ENCODE data around the gene SCNN1A. TPM values are rescaled to one million over a fixed set of nuclear protein-coding genes. Genes with fewer than 3 reads are reported as not detected.
A peak's percentile ranks its signal among the peaks of the same experiment; 100 is the strongest.

Gene SCNN1A
- total and polyA plus RNA-seq, 2 donors (not counting 1 experiment from before 2014, with no cell fraction given), result under 0.01 to 0.05 TPM

- DNase-seq (ENCODE audit: low read depth in 2 of 2), result peak; percentile 43 to 57
- no peak overlapping the region for H3K4me3 ChIP-seq (replicated peaks in 1 of 4; ENCODE audit: control extremely low read depth in 1 of 4, insufficient read depth in 1 of 4, low read depth in 3 of 4, low read length in 4 of 4)
- TF ChIP-seq EZH2 (IDR thresholded peaks at IDR 0.05; ENCODE audit: low read length, missing control alignments) (no peak), CTCF (conservative IDR thresholded peaks at IDR 0.05 in 1 of 2, IDR thresholded peaks at IDR 0.05 in 1 of 2; ENCODE audit: low read depth in 1 of 2, low read length in 2 of 2) (no peak)
- H3K4me1 ChIP-seq (ENCODE audit: control insufficient read depth, extremely low read depth, insufficient read depth, low read length), result peaks cover 26% of the 10 kb centered on the region
- no peaks in the 10 kb centered on the region for H3K27me3 ChIP-seq (ENCODE audit: control insufficient read depth, insufficient read depth, low read length)
- H3K9ac ChIP-seq (ENCODE audit: insufficient read depth, low read length), result no peak overlapping the region
- no peaks in the 10 kb centered on the region for H3K36me3 ChIP-seq (ENCODE audit: control insufficient read depth, insufficient read depth, low read length)
- no peak overlapping the region for H2AFZ ChIP-seq (ENCODE audit: low read length)
- peaks cover 14% of the 10 kb centered on the region for H3K79me2 ChIP-seq (ENCODE audit: control insufficient read depth, insufficient read depth, low read length)
- no peaks in the 10 kb centered on the region for H4K20me1 ChIP-seq (ENCODE audit: control insufficient read depth, extremely low read depth, insufficient read depth, low read length)
- no peak overlapping the region for H3K4me2 ChIP-seq (ENCODE audit: extremely low read depth, insufficient read depth, low read length)
- H3K27ac ChIP-seq (ENCODE audit: insufficient read depth, low read length), result no peak overlapping the region
- H3K9me3 ChIP-seq (ENCODE audit: control insufficient read depth, insufficient read depth, low read depth, low read length), result no peaks in the 10 kb centered on the region
Observed at GRCh38 chr12:6380141-6381121, 5.1 kb upstream of the SCNN1A start.

DNA sequence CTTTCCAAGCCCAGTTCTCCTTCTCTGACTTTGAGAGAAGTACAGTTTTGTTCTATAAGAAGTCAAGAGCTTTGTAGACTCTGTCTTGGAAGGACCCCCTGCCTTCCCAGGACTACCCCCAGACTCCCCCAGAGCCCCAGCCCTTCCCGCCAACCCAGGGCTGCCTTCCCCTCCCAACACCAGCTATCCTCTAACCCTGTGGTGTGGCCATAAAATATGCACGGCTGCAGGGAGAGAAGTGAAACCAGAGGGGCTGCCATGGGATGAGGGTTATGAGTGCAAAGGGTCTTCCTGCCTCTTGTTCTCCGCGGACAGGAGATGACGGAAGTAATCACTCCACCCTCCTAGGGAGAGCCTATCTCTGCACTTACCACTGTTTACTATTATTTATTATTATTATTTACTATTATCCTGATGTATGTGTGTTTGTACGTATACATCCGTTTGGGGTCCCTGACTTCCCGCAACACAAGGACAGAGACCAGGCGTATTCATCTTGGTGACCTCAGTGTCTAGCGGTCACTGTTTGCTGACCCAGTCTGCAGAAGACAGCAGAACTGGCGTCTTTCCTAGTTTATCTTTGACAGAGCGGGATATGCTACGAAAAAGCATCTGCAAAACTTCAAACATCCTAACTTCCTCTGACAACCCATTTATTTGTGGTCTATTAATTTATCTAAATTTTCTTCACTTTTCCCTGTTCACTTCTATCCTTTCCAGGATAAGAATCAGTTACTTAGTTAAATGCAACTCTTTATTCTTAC is 3.5 kb upstream of the SCNN1A start:
- Histone ChIP-seq H3K9ac (ENCODE audit: insufficient read depth, low read length) (no peak overlapping the region), H3K36me3 (ENCODE audit: control insufficient read depth, insufficient read depth, low read length) (no peaks in the 10 kb centered on the region), H3K4me2 (ENCODE audit: extremely low read depth, insufficient read depth, low read length) (no peak overlapping the region), H3K79me2 (ENCODE audit: control insufficient read depth, insufficient read depth, low read length) (no peaks in the 10 kb centered on the region), H2AFZ (ENCODE audit: low read length) (no peak overlapping the region), H3K4me1 (ENCODE audit: control insufficient read depth, extremely low read depth, insufficient read depth, low read length) (peaks cover 19% of the 10 kb centered on the region), H3K4me3 (replicated peaks in 1 of 4; ENCODE audit: control extremely low read depth in 1 of 4, insufficient read depth in 1 of 4, low read depth in 3 of 4, low read length in 4 of 4) (no peak overlapping the region), H3K27ac (ENCODE audit: insufficient read depth, low read length) (no peak overlapping the region), H3K27me3 (ENCODE audit: control insufficient read depth, insufficient read depth, low read length) (no peaks in the 10 kb centered on the region), H3K9me3 (ENCODE audit: control insufficient read depth, insufficient read depth, low read depth, low read length) (no peaks in the 10 kb centered on the region), H4K20me1 (ENCODE audit: control insufficient read depth, extremely low read depth, insufficient read depth, low read length) (no peaks in the 10 kb centered on the region)
- TF ChIP-seq CTCF (conservative IDR thresholded peaks at IDR 0.05 in 1 of 2, IDR thresholded peaks at IDR 0.05 in 1 of 2; ENCODE audit: low read depth in 1 of 2, low read length in 2 of 2) (no peak), EZH2 (IDR thresholded peaks at IDR 0.05; ENCODE audit: low read length, missing control alignments) (no peak)
- peak in 1 of 2 donors; percentile 17 for DNase-seq (ENCODE audit: low read depth in 2 of 2)

- H3K4me2 ChIP-seq (ENCODE audit: extremely low read depth, insufficient read depth, low read length), result no peak overlapping the region
- H3K4me1 ChIP-seq (ENCODE audit: control insufficient read depth, extremely low read depth, insufficient read depth, low read length), result peaks cover 16% of the 10 kb centered on the region
- no peak for TF ChIP-seq EZH2 (IDR thresholded peaks at IDR 0.05; ENCODE audit: low read length, missing control alignments)
- TF ChIP-seq CTCF (conservative IDR thresholded peaks at IDR 0.05 in 1 of 2, IDR thresholded peaks at IDR 0.05 in 1 of 2; ENCODE audit: low read depth in 1 of 2, low read length in 2 of 2), result no peak
- no peaks in the 10 kb centered on the region for H4K20me1 ChIP-seq (ENCODE audit: control insufficient read depth, extremely low read depth, insufficient read depth, low read length)
- no peak overlapping the region for H2AFZ ChIP-seq (ENCODE audit: low read length)
- no peaks in the 10 kb centered on the region for H3K27me3 ChIP-seq (ENCODE audit: control insufficient read depth, insufficient read depth, low read length)
- H3K4me3 ChIP-seq (replicated peaks in 1 of 4; ENCODE audit: control extremely low read depth in 1 of 4, insufficient read depth in 1 of 4, low read depth in 3 of 4, low read length in 4 of 4), result no peak overlapping the region
- no peak overlapping the region for H3K27ac ChIP-seq (ENCODE audit: insufficient read depth, low read length)
- no peak for DNase-seq (ENCODE audit: low read depth in 2 of 2)
- H3K9ac ChIP-seq (ENCODE audit: insufficient read depth, low read length), result no peak overlapping the region
- H3K36me3 ChIP-seq (ENCODE audit: control insufficient read depth, insufficient read depth, low read length), result no peaks in the 10 kb centered on the region
- H3K79me2 ChIP-seq (ENCODE audit: control insufficient read depth, insufficient read depth, low read length), result no peaks in the 10 kb centered on the region
- H3K9me3 ChIP-seq (ENCODE audit: control insufficient read depth, insufficient read depth, low read depth, low read length), result no peaks in the 10 kb centered on the region
Observed at GRCh38 chr12:6377667-6377994, 2.3 kb upstream of the SCNN1A start.
